ENCODE measurements around the gene MMP11. TPM values are rescaled to one million over a fixed set of nuclear protein-coding genes. Genes with fewer than 3 reads are reported as not detected.

MMP11 gene
- total RNA-seq, 1 donor from 2014 or later = 7.6 TPM

GRCh38 chr22:23767673-23768548 lies 4.7 kb upstream of the MMP11 start, which contains the start of gene CHCHD10:
CHCHD10 (minus strand) TSS chr22:23767972; CDS start chr22:23767874, 98 bp downstream.
- peak; percentile 35 to 89 for DNase-seq (ENCODE audit: low spot score in 2 of 2)
- no peaks in the 10 kb centered on the region for H3K9me3 ChIP-seq
- TF ChIP-seq CTCF (IDR thresholded peaks at IDR 0.05) = peak; percentile 77 to 84 (median 82)
- peak within 1 kb of the TSS; percentile 71 to 74 for H3K27ac ChIP-seq
- H3K27me3 ChIP-seq = no peaks in the 10 kb centered on the region
- no peaks in the 10 kb centered on the region for H3K36me3 ChIP-seq
- H3K4me3 ChIP-seq = peak within 1 kb of the TSS; percentile 70 to 75
- peaks cover 7 to 26% of the 10 kb centered on the region in 2 donors for H3K4me1 ChIP-seq
- intact Hi-C loops (cut with DNase I) = loop anchor here (1.0 to 2.0 kb wide), 2 partner anchors 17 to 71 kb away; partner anchors contain the start of genes DERL3 and ZNF70

- Histone ChIP-seq H3K27ac (no peak overlapping the region), H3K4me1 (peaks cover 0 to 20% of the 10 kb centered on the region in 2 donors), H3K4me3 (no peak overlapping the region), H3K36me3 (no peaks in the 10 kb centered on the region), H3K9me3 (no peaks in the 10 kb centered on the region), H3K27me3 (no peaks in the 10 kb centered on the region)
- intact Hi-C loops (cut with DNase I) = loop anchor here (2.0 kb wide), 1 partner anchor 69 kb away; the partner anchor contains the start of gene DERL3
- TF ChIP-seq CTCF (IDR thresholded peaks at IDR 0.05) = no peak
- DNase-seq (ENCODE audit: low spot score in 2 of 2) = no peak
Observed at GRCh38 chr22:23769321-23769965, 3.2 kb upstream of the MMP11 start.

- intact Hi-C loops (cut with DNase I) = loop anchor here (2.0 kb wide), 1 partner anchor 17 kb away; no protein-coding TSS in a partner anchor
- no peak for DNase-seq (ENCODE audit: low spot score in 2 of 2)
Observed at GRCh38 chr22:23772315-23772648, 367 bp upstream of the MMP11 start.

GRCh38 chr22:23773483-23774113 lies 949 bp downstream of the MMP11 start:
- no peak overlapping the region for H3K27ac ChIP-seq
- H3K36me3 ChIP-seq = no peaks in the 10 kb centered on the region
- no peak for TF ChIP-seq CTCF (IDR thresholded peaks at IDR 0.05)
- H3K4me3 ChIP-seq = peak overlapping the region in 1 of 2 donors; percentile 69
- no peak for DNase-seq (ENCODE audit: low spot score in 2 of 2)
- H3K27me3 ChIP-seq = no peaks in the 10 kb centered on the region
- H3K4me1 ChIP-seq = peaks cover 0 to 12% of the 10 kb centered on the region in 2 donors
- no peaks in the 10 kb centered on the region for H3K9me3 ChIP-seq
- intact Hi-C loops (cut with DNase I) = loop anchor here (2.0 kb wide), 1 partner anchor 15 kb away; no protein-coding TSS in a partner anchor

More at GRCh38 chr22:23772315-23772648, 367 bp upstream of the MMP11 start:
- Histone ChIP-seq H3K4me3 (peak overlapping the region; percentile 59 to 69), H3K9me3 (no peaks in the 10 kb centered on the region), H3K27ac (no peak overlapping the region), H3K4me1 (peaks cover 0 to 17% of the 10 kb centered on the region in 2 donors), H3K36me3 (no peaks in the 10 kb centered on the region), H3K27me3 (no peaks in the 10 kb centered on the region)
- no peak for TF ChIP-seq CTCF (IDR thresholded peaks at IDR 0.05)

GRCh38 chr22:23774114-23774921 lies 1.7 kb downstream of the MMP11 start:
- intact Hi-C loops (cut with DNase I) = no loop called here
- peaks cover 0 to 7% of the 10 kb centered on the region in 2 donors for H3K4me1 ChIP-seq
- no peak for TF ChIP-seq CTCF (IDR thresholded peaks at IDR 0.05)

More at GRCh38 chr22:23774114-23774921, 1.7 kb downstream of the MMP11 start:
- Histone ChIP-seq H3K27me3 (no peaks in the 10 kb centered on the region), H3K36me3 (no peaks in the 10 kb centered on the region), H3K27ac (no peak overlapping the region), H3K9me3 (no peaks in the 10 kb centered on the region), H3K4me3 (no peak overlapping the region)
- DNase-seq (ENCODE audit: low spot score in 2 of 2) = no peak

Measured in ascending aorta (tissue), 2 donors.